PC-9 (cell line): ENCODE results near the gene SON. TPM values are rescaled to one million over a fixed set of nuclear protein-coding genes. Genes with fewer than 3 reads are reported as not detected.

ENCODE experiments used
- BruUV-seq: library from RNA; stranded (reverse); fragments of 400-500 nt; replicated peaks from 2 replicates; lab custom pipeline; 2021; lab: Mats Ljungman, UMichigan
- CTCF ChIA-PET: fragments of 300-600 bp; sonication (Branson Sonifier 250); formaldehyde crosslinking; loops from one replicate; lab custom pipeline; 2022; ENCODE audit warnings: antibody characterized with exemption; lab: Charles Lee
- POLR2A ChIA-PET: fragments of 300-600 bp; sonication (Branson Sonifier 250); formaldehyde crosslinking; loops from one replicate; lab custom pipeline; 2022; ENCODE audit warnings: antibody characterized with exemption; ENCODE audit not compliant: unreplicated experiment; lab: Charles Lee
- DNase-seq, 2 experiments: peaks; one replicate each; pipeline versions ENCODE4 v3.0.0 to v3.0.0-alpha.2; 2015 to 2022; ENCODE audit warnings: mixed read lengths in 1 of 2
- H2AFZ ChIP-seq: fragments of 200-600 bp; sonication (generic); 2 replicates; pipeline ENCODE4 v1.8.1; 2017; ENCODE audit warnings: antibody characterized with exemption
- H3F3A ChIP-seq: fragments of 200-600 bp; sonication (generic); 2 replicates; pipeline ENCODE4 v1.8.1; 2017; ENCODE audit warnings: antibody characterized with exemption, mild to moderate bottlenecking, low read depth; ENCODE audit not compliant: insufficient read depth
- H3K27ac ChIP-seq: fragments of 200-600 bp; sonication (generic); 2 replicates; pipeline ENCODE4 v1.6.1; 2016; ENCODE audit warnings: mixed run types
- H3K27me3 ChIP-seq: fragments of 200-600 bp; sonication (generic); 2 replicates; pipeline ENCODE4 v1.6.1; 2016; ENCODE audit warnings: low read depth, mixed run types; ENCODE audit not compliant: insufficient read depth
- H3K36me3 ChIP-seq: fragments of 200-600 bp; sonication (generic); 2 replicates; pipeline ENCODE4 v1.6.1; 2016; ENCODE audit warnings: low read depth, mixed run types
- H3K4me1 ChIP-seq: fragments of 200-600 bp; sonication (generic); replicated peaks from 2 replicates; pipeline ENCODE4 v1.6.1; 2016; ENCODE audit warnings: mixed run types; ENCODE audit not compliant: insufficient read depth
- H3K4me2 ChIP-seq: fragments of 200-600 bp; sonication (generic); 2 replicates; pipeline ENCODE4 v1.6.1; 2017; ENCODE audit warnings: mixed run types
- H3K4me3 ChIP-seq: fragments of 200-600 bp; sonication (generic); 2 replicates; pipeline ENCODE4 v1.6.1; 2016; ENCODE audit warnings: mixed run types
- H3K79me2 ChIP-seq: fragments of 200-600 bp; sonication (generic); 2 replicates; pipeline ENCODE4 v1.6.1; 2017; ENCODE audit warnings: low read depth, mixed run types
- H3K9me2 ChIP-seq: fragments of 200-600 bp; sonication (generic); 2 replicates; pipeline ENCODE4 v1.8.1; 2017; ENCODE audit warnings: mild to moderate bottlenecking; ENCODE audit not compliant: insufficient read depth
- H3K9me3 ChIP-seq: fragments of 200-600 bp; sonication (generic); 2 replicates; pipeline ENCODE4 v1.8.1; 2016; ENCODE audit warnings: low read depth; ENCODE audit not compliant: insufficient read depth
- H4K20me1 ChIP-seq: fragments of 200-600 bp; sonication (generic); 2 replicates; pipeline ENCODE4 v1.8.1; 2017; ENCODE audit not compliant: insufficient read depth
- CTCF ChIP-seq: fragments of 200-600 bp; sonication (generic); conservative IDR thresholded peaks from 2 replicates; pipeline ENCODE4 v1.6.1; 2017; ENCODE audit warnings: mixed run types, antibody characterized with exemption, mild to moderate bottlenecking, moderate library complexity
- EZH2 ChIP-seq: fragments of 200-600 bp; sonication (generic); IDR thresholded peaks from 2 replicates; pipeline ENCODE4 v1.8.0; 2017; ENCODE audit warnings: antibody characterized with exemption, low read depth
- intact Hi-C: fragments of 100-400 bp; cut with micrococcal nuclease; formaldehyde crosslinking; loops from one replicate; pipeline ENCODE4 v1.10.0; 2022; ENCODE audit not compliant: unreplicated experiment
- total RNA-seq: library from RNA; stranded (reverse); gene quantifications from 2 replicates; pipeline ENCODE4 v1.2.3, GENCODE V29; 2021

Gene SON
- total RNA-seq, 1 experiment from 2014 or later: 158 TPM

- Histone ChIP-seq H3K4me1 (no peaks in the 10 kb centered on the region), H3K4me2 (no peak overlapping the region), H4K20me1 (peaks cover 54% of the 10 kb centered on the region), H3K9me2 (no peaks in the 10 kb centered on the region), H3K4me3 (no peak overlapping the region), H3K9me3 (no peaks in the 10 kb centered on the region), H3K79me2 (peaks cover 96% of the 10 kb centered on the region), H3K27me3 (no peaks in the 10 kb centered on the region), H3K36me3 (peaks cover 34% of the 10 kb centered on the region), H3K27ac (no peak overlapping the region), H2AFZ (no peak overlapping the region), H3F3A (no peaks in the 10 kb centered on the region)
- TF ChIP-seq EZH2 (no peak), CTCF (no peak)
- no TSS peak for BruUV-seq
- ChIA-PET POLR2A (no interaction called here), CTCF (no interaction called here)
- DNase-seq: no peak
- intact Hi-C loops: no loop called here
Observed at GRCh38 chr21:33552093-33552998, 9.5 kb downstream of the SON start.

- Histone ChIP-seq H3F3A (no peaks in the 10 kb centered on the region), H3K27ac (no peak overlapping the region), H3K4me1 (no peaks in the 10 kb centered on the region), H2AFZ (no peak overlapping the region), H3K36me3 (peaks cover 41% of the 10 kb centered on the region), H3K9me3 (no peaks in the 10 kb centered on the region), H3K27me3 (no peaks in the 10 kb centered on the region), H4K20me1 (peaks cover 55% of the 10 kb centered on the region), H3K79me2 (peaks cover 96% of the 10 kb centered on the region), H3K4me3 (no peak overlapping the region), H3K4me2 (no peak overlapping the region), H3K9me2 (no peaks in the 10 kb centered on the region)
- BruUV-seq: no TSS peak
- ChIA-PET CTCF (no interaction called here), POLR2A (no interaction called here)
- no peak for DNase-seq
- intact Hi-C loops: no loop called here
- no peak for TF ChIP-seq EZH2
- no peak for TF ChIP-seq CTCF
Observed at GRCh38 chr21:33552999-33553598, 10.3 kb downstream of the SON start.

- H4K20me1 ChIP-seq: peaks cover 62% of the 10 kb centered on the region
- no peaks in the 10 kb centered on the region for H3K9me2 ChIP-seq
- no peaks in the 10 kb centered on the region for H3K27me3 ChIP-seq
- H2AFZ ChIP-seq: no peak overlapping the region
- no peak for DNase-seq
- no peak overlapping the region for H3K4me3 ChIP-seq
- peaks cover under 1% of the 10 kb centered on the region; the same call in 1 of the 2 replicates for H3F3A ChIP-seq
- H3K27ac ChIP-seq: no peak overlapping the region
- no peaks in the 10 kb centered on the region for H3K9me3 ChIP-seq
- ChIA-PET CTCF (no interaction called here), POLR2A (interaction anchor here (0.6 kb wide), 1 partner anchor 21 kb away, joined by 5 read pairs; no protein-coding TSS in a partner anchor)
- no peak for TF ChIP-seq EZH2
- TF ChIP-seq CTCF: no peak
- peaks cover 86% of the 10 kb centered on the region for H3K79me2 ChIP-seq
- intact Hi-C loops: no loop called here
- no peaks in the 10 kb centered on the region for H3K4me1 ChIP-seq
- H3K36me3 ChIP-seq: peaks cover 48% of the 10 kb centered on the region
- BruUV-seq: TSS peak; percentile 12
- H3K4me2 ChIP-seq: no peak overlapping the region
Observed at GRCh38 chr21:33554236-33554981, 11.6 kb downstream of the SON start.
